Fibroblast of lung (primary cell): ENCODE data around the gene CDH26. TPM values are rescaled to one million over a fixed set of nuclear protein-coding genes. Genes with fewer than 3 reads are reported as not detected.

ENCODE experiments used
- DNase-seq, 2 donors: peaks; one replicate each; pipeline versions ENCODE4 v3.0.0 to v3.0.0-alpha.2; 2010; ENCODE audit warnings: low read depth in 2 of 2
- H2AFZ ChIP-seq: 2 replicates; pipeline ENCODE4 v1.5.1; 2012; ENCODE audit warnings: low read length, control low read depth, inconsistent platforms
- H3K27ac ChIP-seq: 2 replicates; pipeline ENCODE4 v1.5.1; 2011; ENCODE audit warnings: low read length, control low read depth; ENCODE audit not compliant: insufficient read depth
- H3K27me3 ChIP-seq: 2 replicates; pipeline ENCODE4 v1.5.1; 2011; ENCODE audit warnings: mild to moderate bottlenecking, low read length; ENCODE audit not compliant: control insufficient read depth, insufficient read depth
- H3K36me3 ChIP-seq: 2 replicates; pipeline ENCODE4 v1.5.1; 2011; ENCODE audit warnings: low read length; ENCODE audit not compliant: control insufficient read depth, insufficient read depth
- H3K4me1 ChIP-seq: 2 replicates; pipeline ENCODE4 v1.5.1; 2011; ENCODE audit warnings: low read length; ENCODE audit not compliant: control insufficient read depth, insufficient read depth; ENCODE audit errors: extremely low read depth
- H3K4me2 ChIP-seq: 2 replicates; pipeline ENCODE4 v1.5.1; 2011; ENCODE audit warnings: low read length, control low read depth; ENCODE audit not compliant: insufficient read depth; ENCODE audit errors: extremely low read depth
- H3K4me3 ChIP-seq, 4 experiments: fragments of 200-600 bp in 1 of 4; sonication (generic) in 1 of 4; replicated peaks in 1 of 4; 2 replicates each; pipeline ENCODE4 v1.5.1; 2011 to 2016; ENCODE audit warnings: low read length in 4 of 4, low read depth in 3 of 4, mild to moderate bottlenecking in 3 of 4, control low read depth in 2 of 4, inconsistent platforms in 1 of 4, mixed read lengths in 1 of 4; ENCODE audit not compliant: insufficient read depth in 1 of 4; ENCODE audit errors: control extremely low read depth in 1 of 4
- H3K79me2 ChIP-seq: 2 replicates; pipeline ENCODE4 v1.5.1; 2012; ENCODE audit warnings: mild to moderate bottlenecking, low read length, inconsistent platforms; ENCODE audit not compliant: control insufficient read depth, insufficient read depth
- H3K9ac ChIP-seq: 2 replicates; pipeline ENCODE4 v1.5.1; 2011; ENCODE audit warnings: mild to moderate bottlenecking, low read length, control low read depth; ENCODE audit not compliant: insufficient read depth
- H3K9me3 ChIP-seq: 2 replicates; pipeline ENCODE4 v1.5.1; 2012; ENCODE audit warnings: low read depth, low read length; ENCODE audit not compliant: control insufficient read depth, insufficient read depth
- H4K20me1 ChIP-seq: 2 replicates; pipeline ENCODE4 v1.5.1; 2011; ENCODE audit warnings: low read length; ENCODE audit not compliant: control insufficient read depth, insufficient read depth; ENCODE audit errors: extremely low read depth
- CTCF ChIP-seq, 2 donors: IDR thresholded peaks in 1 of 2; conservative IDR thresholded peaks in 1 of 2; 1 replicate in 1 of 2; 2 replicates in 1 of 2; pipeline ENCODE4 v1.5.1; 2011 to 2012; ENCODE audit warnings: low read length in 2 of 2, control low read depth in 1 of 2, inconsistent platforms in 1 of 2, low read depth in 1 of 2, mild to moderate bottlenecking in 1 of 2
- EZH2 ChIP-seq: IDR thresholded peaks from 2 replicates; pipeline ENCODE4 v1.5.1; 2012; ENCODE audit warnings: low read length, control low read depth, mild to moderate bottlenecking; ENCODE audit errors: missing control alignments
- polyA plus RNA-seq, 2 donors: library from polyadenylated mRNA; depleted of rRNA in 1 of 2; stranded (reverse) in 1 of 2; unstranded in 1 of 2; fragments of >200 nt; gene quantifications; 2 replicates each; pipeline ENCODE4 v1.2.1, GENCODE V29; 2011 to 2012; ENCODE audit warnings: missing spikeins in 1 of 2
- total RNA-seq: library from RNA; depleted of rRNA; stranded (reverse); fragments of >200 nt; gene quantifications from 2 replicates; pipeline ENCODE4 v1.2.1, GENCODE V29; 2014

Gene CDH26
- total and polyA plus RNA-seq, 2 donors (not counting 1 experiment from before 2014, with no cell fraction given): 0.12 to 0.50 TPM

- TF ChIP-seq EZH2 (no peak), CTCF (conservative IDR thresholded peaks at IDR 0.05 in 1 of 2, IDR thresholded peaks at IDR 0.05 in 1 of 2; ENCODE audit: low read depth in 1 of 2, low read length in 2 of 2) (no peak)
- Histone ChIP-seq H4K20me1 (no peaks in the 10 kb centered on the region), H3K27ac (no peak overlapping the region), H3K79me2 (no peaks in the 10 kb centered on the region), H3K4me2 (no peak overlapping the region), H3K4me3 (no peak overlapping the region), H3K27me3 (no peaks in the 10 kb centered on the region), H3K9me3 (no peaks in the 10 kb centered on the region), H3K36me3 (no peaks in the 10 kb centered on the region), H3K4me1 (no peaks in the 10 kb centered on the region), H2AFZ (no peak overlapping the region), H3K9ac (no peak overlapping the region)
- DNase-seq: no peak
Measured at GRCh38 chr20:59971428-59971827, 13.2 kb downstream of the CDH26 start.

DNA sequence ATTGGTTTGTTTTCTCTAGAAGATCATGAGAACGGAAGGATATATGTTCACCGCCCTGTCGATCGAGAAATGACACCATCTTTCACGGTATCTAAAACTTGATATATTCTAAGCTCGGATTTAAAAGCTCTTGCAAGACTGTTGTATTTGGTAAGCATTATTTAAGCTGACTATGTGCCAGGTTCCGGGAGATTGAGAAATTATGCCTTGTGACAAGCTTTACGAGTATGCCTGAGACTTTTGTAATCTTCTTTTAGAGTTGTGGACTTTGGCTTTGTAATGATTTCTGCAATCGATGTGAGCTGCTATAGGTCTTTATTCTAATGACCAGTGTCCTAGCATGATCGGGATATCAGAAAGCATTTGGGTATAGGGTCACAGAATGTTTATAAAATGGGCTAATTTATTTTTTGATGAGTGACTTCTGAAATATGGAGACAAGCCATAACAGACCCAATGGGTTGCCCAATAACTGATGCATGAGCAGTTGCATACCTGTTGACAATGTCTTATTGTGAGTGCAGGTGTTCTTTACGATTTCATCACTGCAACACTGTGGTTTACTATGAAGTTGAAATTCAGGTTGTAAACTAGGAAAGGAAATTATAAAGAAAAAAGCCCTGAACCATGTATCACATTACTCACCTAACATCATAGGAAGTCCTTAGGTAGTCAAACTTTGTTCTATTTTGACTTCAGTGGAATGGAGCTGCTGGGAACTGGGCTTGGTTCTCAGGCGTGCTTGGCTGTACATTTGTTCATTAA lies 14.0 kb downstream of the CDH26 start:
- Histone ChIP-seq H3K27me3 (no peaks in the 10 kb centered on the region), H3K9ac (no peak overlapping the region), H2AFZ (no peak overlapping the region), H3K4me1 (no peaks in the 10 kb centered on the region), H3K36me3 (no peaks in the 10 kb centered on the region), H3K4me2 (no peak overlapping the region), H3K4me3 (no peak overlapping the region), H3K79me2 (no peaks in the 10 kb centered on the region), H3K9me3 (no peaks in the 10 kb centered on the region), H4K20me1 (no peaks in the 10 kb centered on the region), H3K27ac (no peak overlapping the region)
- TF ChIP-seq EZH2: no peak
- no peak for TF ChIP-seq CTCF (conservative IDR thresholded peaks at IDR 0.05 in 1 of 2, IDR thresholded peaks at IDR 0.05 in 1 of 2; ENCODE audit: low read depth in 1 of 2, low read length in 2 of 2)
- peak in 1 of 2 donors; percentile 16 for DNase-seq

DNA sequence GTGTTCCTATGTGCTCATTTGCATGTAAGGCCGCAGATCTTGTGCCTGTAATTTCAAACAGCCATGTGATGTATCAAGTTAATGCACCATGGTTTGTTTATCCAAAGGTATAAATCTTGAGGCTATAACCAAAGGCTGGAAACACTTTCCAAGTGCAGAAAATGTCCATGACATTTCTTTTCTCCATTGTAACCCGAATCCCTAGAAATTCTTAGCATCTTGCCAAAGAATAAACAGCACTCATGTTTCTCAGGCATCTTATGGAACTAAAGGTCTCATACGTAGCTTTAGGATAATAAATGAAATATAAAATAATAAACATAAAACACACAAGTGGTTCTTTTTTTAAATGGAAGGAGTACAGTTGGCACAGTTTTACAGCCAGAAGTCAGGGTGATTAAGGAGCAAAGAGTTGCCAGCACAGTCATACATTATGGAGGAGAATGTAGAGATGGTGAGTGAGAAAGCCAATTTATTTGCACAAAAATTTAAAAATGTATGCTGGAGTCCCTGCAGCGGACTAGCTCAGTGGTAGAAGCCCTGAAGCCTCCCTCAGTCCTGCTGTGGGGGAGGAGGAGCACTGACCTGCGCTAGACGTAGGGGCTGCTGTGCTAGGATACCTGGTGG lies 18.0 kb downstream of the CDH26 start:
- Histone ChIP-seq H3K4me2 (no peak overlapping the region), H2AFZ (no peak overlapping the region), H3K4me3 (no peak overlapping the region), H3K27me3 (no peaks in the 10 kb centered on the region), H4K20me1 (no peaks in the 10 kb centered on the region), H3K4me1 (no peaks in the 10 kb centered on the region), H3K27ac (no peak overlapping the region), H3K36me3 (no peaks in the 10 kb centered on the region), H3K79me2 (no peaks in the 10 kb centered on the region), H3K9ac (no peak overlapping the region), H3K9me3 (no peaks in the 10 kb centered on the region)
- DNase-seq: peak in 1 of 2 donors; percentile 81
- TF ChIP-seq CTCF (conservative IDR thresholded peaks at IDR 0.05 in 1 of 2, IDR thresholded peaks at IDR 0.05 in 1 of 2; ENCODE audit: low read depth in 1 of 2, low read length in 2 of 2) (no peak), EZH2 (no peak)
